Stimulated activated CD8-positive, alpha-beta memory T cell treated with anti-CD3 and anti-CD28 coated beads, Interleukin-7, amount 100 ng/mL, for 4 hours (primary cell): ENCODE measurements around the gene POU2F1.
"Not testable (repeated sequence)": the region's sequence is repeated elsewhere in the genome, so short reads cannot be mapped to it uniquely, and the experiment has no call there.

Source experiments
- DNase-seq, 2 donors: peaks; one replicate each; pipeline ENCODE4 v3.0.0-alpha.2; 2020; ENCODE audit warnings: low read depth in 2 of 2

The POU2F1 gene

DNA sequence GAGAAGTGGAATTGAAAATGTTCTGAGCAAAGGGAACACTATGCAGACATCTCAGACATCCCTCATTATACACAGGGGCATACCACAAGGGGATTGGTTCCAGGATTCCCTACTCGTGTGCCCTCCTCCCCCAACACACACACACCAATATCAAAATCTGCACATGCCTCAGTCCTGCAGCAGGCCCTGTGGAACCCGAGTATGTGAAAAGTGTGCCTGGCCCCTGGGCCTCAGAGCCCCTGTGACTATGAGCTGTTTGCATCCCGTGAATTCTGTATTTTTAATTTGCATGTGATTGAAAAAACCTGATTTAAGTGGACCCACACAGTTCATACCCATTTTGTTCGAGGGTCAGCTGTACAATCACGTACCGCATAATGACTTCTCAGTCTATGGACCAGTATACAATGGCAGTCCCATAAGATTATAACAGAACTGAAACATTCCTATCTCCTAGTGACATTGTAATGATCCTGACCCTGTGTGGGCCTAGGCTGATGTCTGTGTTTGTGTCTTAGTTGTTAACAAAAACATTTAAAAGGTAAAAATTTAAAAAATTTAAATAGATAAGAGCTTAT lies 11.3 kb downstream of the POU2F1 start:
- DNase-seq = no peak

DNA sequence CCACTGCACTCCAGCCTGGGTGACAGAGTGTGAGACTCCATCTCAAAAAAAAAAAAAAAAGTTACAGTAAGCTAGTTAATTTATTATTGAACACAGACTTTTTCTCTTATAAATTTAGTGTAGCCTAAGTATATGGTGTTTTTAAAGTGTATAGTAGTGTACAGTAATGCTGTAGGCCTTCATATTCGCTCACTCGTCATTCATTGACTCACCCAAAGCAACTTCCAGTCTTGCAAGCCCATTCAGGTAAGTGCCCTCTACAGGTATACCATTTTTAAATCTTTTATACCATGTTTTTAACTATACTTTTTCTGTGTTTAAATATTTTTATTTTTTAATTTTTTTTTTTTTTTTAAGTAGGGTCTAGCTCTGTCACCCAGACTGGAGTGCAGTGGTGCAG lies 12.1 kb downstream of the POU2F1 start:
- no peak for DNase-seq

DNA sequence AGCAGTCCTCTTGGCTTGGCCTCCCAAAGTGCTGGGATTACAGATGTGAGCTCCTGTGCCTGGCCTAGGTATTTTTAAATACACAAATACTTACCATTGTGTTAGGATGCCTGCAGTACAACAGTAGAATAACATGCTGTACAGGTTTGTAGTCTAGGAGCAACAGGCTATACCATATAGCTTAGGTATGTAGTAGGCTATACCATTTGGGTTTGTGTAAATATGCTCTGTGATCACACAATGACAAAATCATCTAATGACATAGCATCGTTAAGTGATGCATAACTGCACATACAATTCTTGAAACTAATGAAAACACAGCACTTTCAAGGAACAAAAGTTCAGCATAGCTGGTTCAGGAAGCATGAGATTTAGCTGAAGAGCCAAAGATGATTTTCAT lies 12.7 kb downstream of the POU2F1 start:
- no peak for DNase-seq

DNA sequence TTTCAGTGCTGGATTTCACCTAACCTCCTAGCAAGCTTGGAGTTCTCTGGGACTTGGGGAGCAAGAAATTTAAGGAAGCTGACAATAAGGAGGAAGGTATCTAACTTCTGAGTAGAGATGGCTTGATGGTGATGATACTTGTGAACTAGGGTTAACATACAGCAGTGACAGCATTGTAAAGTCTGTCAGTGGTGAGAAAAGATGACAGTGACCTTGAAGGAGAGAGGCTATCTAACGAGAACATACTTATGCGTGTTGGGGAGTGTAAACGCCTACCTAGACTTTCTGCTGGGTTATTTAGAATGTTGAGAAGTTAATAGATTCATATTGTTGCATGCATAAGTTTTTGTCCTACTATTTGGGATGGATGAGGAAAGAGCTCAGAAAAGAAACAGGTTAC lies 16.3 kb downstream of the POU2F1 start:
- DNase-seq = no peak

DNA sequence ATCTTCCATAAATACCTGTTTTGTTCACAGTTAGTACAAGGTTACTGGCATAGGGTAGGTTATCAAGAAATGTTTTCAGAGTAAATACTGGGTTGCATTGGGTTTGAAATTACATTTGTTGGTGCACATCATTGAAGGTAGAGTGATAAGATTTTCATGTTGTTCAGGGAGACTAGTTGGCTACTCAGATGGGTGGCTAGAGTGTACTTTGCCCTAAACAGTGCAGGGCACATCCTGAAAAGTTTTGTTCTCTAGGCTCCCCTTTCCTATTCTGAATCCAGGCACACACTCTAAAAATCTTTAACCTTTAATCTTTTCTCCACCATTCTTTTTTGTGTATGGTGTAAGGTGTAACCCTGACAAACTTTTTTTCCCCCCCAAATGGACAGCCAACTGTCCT lies 18.0 kb downstream of the POU2F1 start:
- DNase-seq = no peak

DNA sequence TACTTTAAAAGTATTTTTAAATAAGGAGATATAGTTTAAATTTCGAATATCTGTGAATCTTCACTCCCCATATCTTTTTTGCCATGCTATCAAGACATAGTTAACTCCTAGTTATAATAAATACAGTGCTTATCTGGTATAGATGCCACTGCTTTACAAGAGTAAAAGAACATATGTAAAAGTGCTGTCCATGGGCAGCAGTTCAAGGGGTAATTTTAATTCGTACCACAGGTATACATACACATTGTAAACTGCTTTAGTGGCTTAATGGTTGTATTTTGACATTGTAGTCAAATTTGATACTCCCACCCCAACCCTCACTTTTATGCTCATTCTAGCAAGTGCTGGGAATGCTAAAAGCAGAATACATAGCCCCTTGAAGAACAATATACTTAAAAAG lies 18.6 kb downstream of the POU2F1 start:
- no peak for DNase-seq

DNA sequence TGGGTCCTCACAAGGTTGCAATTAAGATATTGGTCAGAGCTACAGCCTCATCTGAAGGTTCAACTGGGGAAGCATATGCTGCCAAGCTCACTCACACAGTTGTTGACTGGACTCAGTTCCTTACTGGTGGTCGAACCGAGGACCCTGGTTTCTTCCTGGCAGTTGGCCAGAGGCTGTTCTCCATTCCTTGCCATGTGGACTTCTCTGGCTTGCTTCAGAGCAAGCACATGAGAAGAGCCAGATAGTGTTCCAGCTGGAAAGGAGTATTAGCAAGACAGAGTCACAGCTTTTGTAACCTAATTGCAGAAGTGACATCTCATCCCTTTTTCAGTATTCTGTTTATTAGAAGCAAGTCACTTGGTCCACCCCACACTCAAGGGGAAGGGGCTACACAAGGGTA lies 23.6 kb downstream of the POU2F1 start:
- DNase-seq = no peak

DNA sequence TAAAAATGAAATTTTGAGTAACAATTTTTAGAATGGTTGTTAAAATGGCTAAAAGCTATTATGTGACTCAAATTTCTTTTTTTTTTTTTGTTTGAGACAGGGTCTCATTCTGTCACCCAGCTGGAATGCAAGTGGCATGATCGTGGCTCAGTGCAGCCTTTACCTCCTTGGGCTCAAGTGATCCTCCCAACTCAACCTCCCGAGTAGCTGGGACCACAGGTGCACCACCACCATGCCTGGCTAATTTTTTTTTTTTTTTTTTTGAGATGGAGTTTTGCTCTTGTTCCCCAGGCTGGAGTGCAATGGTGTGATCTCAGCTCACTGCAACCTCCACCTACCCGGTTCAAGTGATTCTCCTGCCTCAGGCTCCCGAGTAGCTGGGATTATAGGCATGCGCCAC lies 24.5 kb downstream of the POU2F1 start:
- not testable (repeated sequence) for DNase-seq

DNA sequence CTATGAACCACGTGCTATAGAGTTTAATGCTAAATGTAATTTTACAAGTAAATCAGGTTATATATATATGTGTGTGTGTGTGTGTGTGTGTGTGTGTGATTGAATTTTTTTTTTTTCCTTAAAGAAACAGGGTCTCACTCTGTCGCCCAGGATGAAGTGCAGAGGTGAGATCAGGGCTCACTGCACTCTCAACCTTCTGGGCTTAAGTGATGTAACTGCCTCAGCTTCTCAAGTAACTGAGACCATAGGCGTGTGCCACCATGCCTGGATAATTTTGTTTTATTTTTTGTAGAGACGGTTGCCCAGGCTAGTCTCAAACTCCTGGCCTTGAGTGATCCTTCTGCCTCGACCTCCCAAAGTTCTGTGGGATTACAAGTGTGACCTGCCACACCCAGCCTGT lies 26.3 kb downstream of the POU2F1 start:
- DNase-seq = no peak

DNA sequence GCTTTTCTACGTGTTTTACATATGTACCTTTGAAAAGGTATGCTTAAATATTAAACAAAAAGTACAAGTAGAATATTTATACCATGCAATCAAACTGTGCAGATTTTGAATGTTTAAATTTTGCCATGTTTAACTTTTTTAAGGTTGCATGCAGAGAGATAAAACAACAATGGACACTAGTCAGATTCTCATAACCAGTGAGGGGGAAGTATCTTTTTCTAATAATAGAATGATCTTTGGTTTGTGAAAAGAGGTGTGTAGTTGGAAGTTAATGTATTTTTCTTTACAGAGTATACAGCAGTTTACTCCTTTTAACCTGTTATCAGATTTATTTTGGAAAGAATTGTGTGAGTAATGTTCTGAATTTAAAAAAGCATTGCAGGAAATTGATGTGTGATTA lies 27.1 kb downstream of the POU2F1 start:
- no peak for DNase-seq

DNA sequence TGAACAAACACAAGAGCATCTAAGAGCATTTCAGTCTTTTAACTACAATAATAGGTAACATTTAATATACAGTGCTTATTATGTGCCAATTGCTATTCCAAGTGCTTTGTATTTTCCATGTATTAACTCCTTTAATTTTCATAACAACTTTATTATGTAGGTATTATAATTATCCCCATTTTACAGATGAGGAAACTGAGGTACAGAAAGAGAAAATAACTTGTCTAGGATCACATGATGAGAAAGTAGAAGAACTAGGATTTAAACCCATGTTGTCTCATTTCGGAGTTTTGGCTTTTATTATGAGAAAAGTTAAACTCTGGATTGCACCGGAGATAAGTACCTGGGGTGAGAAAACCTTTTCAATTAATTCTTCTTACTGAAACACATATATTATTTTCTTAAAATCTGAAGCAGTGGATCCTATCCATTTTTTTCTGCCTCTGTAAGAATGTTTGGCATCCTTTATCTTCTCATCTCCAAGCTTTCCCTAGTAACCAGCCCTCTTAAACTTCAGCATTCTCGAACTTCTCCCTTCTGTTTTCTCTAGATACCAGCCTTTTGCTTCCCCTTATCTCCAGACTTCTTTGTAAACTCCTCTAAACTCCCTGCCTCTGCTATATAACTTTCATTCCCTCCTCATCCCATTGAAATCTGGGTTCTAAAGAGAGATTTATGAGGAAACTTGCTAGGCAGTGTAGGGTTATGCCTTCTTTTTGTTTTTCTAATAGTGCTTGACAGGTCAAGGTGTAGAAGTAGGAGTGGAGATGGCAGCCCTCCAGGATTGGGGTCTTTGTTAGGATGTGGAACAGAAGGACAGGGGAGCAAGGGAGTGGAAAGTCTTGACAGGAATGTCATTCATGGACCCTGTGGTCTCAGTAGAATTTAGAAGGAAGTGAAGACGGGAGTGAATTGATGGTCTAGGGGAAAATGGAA lies 28.3 kb downstream of the POU2F1 start:
- no peak for DNase-seq

DNA sequence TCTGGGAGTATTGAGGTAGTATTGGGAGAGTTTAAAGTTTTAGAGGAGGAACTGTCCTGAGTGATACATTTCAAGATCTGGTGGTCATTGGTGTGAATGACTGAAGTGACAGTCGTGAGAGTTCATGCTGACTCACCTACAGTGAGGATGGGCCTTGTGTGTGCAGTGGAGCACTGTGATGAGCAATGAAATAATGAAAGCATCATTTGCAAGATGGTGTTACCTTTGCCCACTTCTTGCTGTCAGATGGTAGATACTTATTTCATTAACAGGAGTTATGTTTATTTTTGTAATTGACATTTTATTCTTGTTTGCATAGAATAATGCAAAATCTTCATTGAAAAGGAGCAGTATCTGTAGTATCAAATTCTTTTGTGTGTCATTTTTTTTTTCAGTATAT lies 29.0 kb downstream of the POU2F1 start:
- no peak for DNase-seq

DNA sequence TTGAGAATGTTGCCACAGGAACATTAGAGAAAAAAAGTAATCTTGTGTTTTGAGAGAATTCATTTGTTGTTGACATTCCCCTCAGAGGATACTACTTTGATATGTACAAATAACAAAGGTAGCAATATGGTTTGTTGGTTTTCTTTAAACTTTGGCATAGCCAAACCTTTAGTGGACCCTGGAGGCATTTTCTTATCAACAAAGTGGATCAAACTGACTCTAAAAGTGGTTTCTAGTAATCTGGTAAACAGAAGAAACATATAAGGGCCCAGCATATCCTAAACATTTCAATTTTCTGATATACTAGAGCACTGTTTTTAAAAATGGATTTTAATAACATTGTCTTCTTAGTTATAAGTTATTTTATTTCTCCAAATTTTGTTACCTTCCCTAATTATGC lies 29.8 kb downstream of the POU2F1 start:
- DNase-seq = no peak

DNA sequence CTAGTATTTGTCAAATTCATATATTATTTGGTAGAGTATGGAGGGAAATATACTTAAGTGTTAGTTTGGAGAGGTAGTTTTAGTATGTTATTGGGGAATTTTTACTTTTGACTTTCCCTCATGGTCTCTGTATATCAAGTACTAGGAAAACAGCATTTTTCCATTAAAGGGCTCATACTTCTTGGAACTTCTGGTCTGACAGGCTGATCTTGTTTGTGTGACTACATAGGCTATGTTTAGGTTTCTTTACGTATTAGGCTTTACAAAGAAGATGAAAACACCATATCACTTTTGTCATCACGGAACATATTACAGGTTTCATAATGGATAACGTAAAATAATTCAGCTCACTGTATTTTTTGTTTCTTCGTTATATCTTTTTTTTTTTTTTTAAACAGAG lies 30.8 kb downstream of the POU2F1 start:
- DNase-seq = no peak

DNA sequence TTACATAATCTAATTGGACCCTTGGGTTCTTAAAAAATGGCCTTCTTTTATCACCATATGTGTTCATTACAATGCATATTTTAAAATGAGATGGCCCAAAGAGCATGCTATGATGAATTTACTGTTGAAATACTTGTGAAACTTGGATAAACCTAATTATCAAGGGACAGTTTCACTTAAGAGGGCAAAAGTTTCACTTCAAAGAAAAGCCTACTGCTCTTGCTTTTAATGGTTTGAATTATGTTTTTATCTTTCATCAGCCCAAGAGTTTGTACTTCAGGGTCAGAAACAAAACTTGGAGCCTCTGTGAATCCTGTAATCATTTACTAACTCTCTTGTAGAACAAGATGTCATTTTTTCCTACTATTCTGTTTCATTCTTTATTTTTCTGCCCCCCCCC lies 32.3 kb downstream of the POU2F1 start:
- DNase-seq = no peak

DNA sequence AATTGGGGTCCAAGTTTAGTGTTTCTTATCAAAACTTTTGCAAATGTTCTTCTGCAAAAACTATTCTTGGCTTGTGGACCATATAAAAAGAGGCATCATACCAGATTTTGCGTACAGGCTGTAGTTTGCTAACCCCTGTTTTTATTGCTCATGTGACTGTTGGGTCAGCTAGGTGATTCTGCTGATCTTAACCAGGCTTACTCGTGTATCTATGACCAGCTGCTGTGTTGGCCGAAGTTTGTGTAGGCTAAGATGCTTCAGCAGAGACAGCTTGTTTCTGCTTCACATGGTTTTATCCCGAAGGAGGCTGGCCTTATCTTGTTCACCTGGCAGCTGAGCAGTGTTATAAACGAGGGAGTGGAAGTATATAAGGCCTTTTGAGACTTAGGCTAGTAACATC lies 38.2 kb downstream of the POU2F1 start:
- no peak for DNase-seq

DNA sequence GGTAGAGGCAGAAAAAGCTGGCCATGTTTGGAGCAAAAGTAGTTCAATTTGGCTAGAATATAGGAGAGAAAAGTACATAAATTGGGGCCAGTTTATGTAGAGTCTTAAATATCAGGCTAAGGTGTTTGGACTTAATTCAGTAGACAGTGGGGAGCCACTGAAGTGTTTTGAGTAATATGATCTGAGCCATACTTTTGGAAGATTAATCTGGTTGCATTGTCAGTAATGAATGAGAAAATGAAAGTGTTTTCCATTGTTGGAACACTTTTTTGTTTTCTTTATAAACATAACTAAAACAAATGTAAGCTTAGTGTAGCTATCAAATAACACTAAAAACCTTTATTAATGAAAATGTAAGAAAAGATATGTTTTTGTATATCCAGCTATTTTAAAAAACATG lies 42.1 kb downstream of the POU2F1 start:
- no peak for DNase-seq

DNA sequence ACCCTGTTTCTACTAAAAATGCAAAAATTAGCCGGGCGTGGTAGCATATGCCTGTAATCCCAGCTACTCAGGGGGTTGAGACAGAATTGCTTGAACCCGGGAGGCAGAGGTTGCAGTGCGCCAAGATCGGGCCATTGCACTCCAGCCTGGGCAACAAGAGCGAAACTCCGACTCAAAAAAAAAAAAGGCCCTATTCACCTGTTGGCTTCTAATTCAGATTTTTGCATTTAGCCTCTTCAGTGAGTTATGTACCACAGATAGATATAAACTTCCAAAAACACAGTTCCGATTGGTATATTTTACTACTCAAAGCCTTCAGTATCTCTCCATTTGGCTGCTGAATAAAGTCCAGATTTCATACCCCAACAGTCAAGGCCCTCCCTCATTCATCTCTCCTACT lies 42.7 kb downstream of the POU2F1 start:
- DNase-seq = no peak

DNA sequence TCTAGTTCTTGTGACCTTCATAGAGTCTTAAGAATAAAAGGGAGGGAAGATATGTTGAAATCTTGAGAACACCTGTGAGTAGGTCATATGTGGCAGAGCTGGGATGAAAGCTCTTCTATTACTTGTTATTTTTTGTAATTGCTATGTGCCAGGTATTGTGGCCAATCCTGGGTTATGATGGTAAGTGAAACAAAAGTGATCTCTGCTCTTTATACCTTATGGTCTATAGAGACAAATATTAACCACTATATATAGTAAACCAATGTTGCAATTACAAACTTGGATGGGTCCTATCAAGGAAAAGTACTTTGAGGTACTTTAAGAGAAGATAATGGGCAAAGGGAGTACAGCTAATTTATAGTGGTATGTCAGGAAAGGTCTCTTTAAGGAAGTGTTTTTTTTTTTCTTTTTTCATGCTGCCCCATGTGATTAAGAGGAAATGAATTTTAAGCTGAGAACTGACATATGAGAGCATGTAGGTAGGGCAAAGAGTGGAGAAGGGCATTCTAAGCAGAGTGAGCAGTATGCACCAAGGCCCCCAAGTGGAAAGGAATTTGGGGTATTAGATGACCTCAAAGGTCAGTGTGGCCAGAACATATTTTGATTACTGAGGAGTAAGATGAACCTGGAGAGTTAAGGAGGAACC lies 43.3 kb downstream of the POU2F1 start:
- DNase-seq = no peak

DNA sequence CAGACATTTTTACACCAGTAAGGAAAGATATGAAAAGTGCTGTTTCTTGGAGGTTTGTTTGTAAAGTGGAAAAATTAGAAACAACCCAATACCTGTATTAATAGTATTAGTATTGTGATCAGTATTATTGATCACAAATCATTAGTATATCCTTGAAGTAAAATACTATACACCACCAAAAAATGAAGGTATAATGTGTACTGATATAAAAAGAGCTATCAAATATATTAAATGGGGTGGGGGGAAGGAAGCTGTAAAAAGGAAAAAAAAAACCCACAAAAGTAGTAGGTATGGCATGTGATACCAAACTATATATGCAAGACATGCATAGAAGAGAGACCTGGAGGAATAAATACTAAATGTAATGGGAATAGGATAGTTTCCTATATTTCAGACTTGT lies 46.3 kb downstream of the POU2F1 start:
- DNase-seq = no peak

DNA sequence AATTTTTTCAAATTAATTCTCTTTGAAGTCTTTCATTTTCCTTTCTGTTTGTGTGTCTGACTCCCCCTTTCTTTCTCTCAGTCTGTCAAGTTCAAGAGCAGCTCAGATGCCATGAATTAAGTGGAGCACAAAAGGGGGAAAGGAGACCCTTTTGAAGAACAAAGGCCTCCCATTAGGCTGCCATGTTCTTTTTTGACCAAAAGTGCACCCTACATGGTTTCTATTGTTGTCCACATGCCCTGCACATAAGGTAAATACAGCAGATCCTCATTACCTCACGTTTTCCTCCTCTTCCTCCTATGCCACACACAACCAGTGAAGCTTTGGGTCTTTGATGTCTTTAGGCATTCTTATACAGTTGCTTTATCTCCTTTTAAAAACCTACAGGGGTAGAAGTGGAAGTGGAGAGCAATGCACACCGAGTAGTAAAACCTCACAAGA lies 47.7 kb downstream of the POU2F1 start:
- no peak for DNase-seq

DNA sequence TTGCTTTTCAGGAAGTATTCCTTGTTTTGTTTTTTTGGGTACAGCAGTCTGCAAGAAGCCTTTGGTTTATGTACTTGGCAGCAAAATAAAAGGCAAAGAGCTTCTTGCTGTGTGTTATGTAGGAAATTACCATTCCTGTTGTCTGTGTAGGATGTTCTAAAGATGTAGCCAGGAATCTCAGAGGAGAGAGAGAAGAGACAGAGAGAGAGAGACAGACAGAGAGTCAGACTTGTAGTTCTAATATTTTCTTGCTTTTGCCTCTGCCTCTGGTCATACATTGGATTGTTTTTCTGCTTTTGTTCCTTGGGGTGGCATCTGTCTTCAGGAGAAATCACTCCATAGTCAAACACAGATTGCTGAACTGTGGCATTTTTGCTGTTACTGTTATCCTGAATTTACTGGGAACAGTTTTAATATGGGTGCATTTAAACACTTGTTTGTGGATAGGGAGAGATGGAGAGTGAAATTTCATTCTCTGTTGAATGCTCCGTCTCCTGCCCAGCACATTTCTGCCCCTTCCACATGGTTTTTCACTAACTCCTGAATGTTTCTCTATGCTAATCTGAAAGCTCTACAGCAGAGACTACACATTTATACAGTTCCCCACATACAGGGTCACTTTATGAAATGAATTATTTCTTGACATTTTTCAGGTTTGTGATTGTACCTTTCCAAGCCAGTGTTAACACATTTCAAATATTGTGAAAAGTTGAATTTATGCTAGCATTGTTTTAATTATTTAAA lies 49.8 kb downstream of the POU2F1 start:
- DNase-seq = no peak
